ENCODE data around the gene CCNDBP1. TPM values are rescaled to one million over a fixed set of nuclear protein-coding genes. Genes with fewer than 3 reads are reported as not detected.

Gene CCNDBP1
- total RNA-seq, 1 donor from 2014 or later: 37.0 TPM

DNA sequence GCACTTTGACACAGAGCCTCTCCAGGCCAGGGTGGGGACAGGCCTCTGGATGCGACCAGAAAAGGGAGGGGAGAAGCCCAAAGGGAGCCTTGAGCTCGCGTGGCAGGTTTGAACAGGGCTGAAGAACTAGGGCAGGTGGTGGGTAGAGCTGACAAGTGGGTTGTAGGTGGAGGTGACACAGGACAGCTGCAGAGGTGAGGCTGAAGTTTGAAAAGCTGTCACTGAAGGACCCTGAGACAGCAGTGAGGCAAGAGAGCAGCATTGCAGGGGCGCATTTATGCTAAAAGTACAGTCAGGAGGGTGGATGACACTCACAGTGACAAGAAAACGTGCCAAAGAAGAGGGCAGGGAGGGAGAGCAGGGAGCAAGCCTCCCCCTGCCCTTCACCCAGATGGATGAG is 57.4 kb downstream of the CCNDBP1 start:
- H3K9me3 Mint-ChIP-seq (ENCODE audit: unreplicated experiment): peaks cover 3% of the 10 kb centered on the region
- Histone ChIP-seq H3K27me3 (ENCODE audit: insufficient read depth, low read length) (peaks cover 14% of the 10 kb centered on the region), H4K20me1 (ENCODE audit: insufficient read depth, low read length) (no peaks in the 10 kb centered on the region), H3K79me2 (ENCODE audit: insufficient read depth, low read length) (no peaks in the 10 kb centered on the region), H2AFZ (ENCODE audit: low read depth, low read length) (no peak overlapping the region), H3K4me3 (ENCODE audit: insufficient read depth, low read depth, low read length) (no peak overlapping the region), H3K9me3 (ENCODE audit: insufficient read depth, low read depth, low read length) (no peaks in the 10 kb centered on the region), H3K36me3 (ENCODE audit: insufficient read depth, low read length) (no peaks in the 10 kb centered on the region), H3K27ac (ENCODE audit: low read depth, low read length) (no peak overlapping the region), H3K4me2 (ENCODE audit: low read length) (no peak overlapping the region), H3K4me1 (ENCODE audit: insufficient read depth, low read length) (peaks cover 9% of the 10 kb centered on the region), H3K9ac (ENCODE audit: low read length) (no peak overlapping the region)
- DNase-seq (ENCODE audit: low read depth) (no peak), FAIRE-seq (no peak)
- H3K4me3 Mint-ChIP-seq (ENCODE audit: unreplicated experiment): no peak overlapping the region
- H3K4me1 Mint-ChIP-seq (ENCODE audit: low read depth, unreplicated experiment): peaks cover 13% of the 10 kb centered on the region
- H3K36me3 Mint-ChIP-seq (ENCODE audit: low read depth, unreplicated experiment): no peaks in the 10 kb centered on the region
- peaks cover 23% of the 10 kb centered on the region for H3K27me3 Mint-ChIP-seq (ENCODE audit: low read depth, unreplicated experiment)
- TF ChIP-seq, protein P1, sequence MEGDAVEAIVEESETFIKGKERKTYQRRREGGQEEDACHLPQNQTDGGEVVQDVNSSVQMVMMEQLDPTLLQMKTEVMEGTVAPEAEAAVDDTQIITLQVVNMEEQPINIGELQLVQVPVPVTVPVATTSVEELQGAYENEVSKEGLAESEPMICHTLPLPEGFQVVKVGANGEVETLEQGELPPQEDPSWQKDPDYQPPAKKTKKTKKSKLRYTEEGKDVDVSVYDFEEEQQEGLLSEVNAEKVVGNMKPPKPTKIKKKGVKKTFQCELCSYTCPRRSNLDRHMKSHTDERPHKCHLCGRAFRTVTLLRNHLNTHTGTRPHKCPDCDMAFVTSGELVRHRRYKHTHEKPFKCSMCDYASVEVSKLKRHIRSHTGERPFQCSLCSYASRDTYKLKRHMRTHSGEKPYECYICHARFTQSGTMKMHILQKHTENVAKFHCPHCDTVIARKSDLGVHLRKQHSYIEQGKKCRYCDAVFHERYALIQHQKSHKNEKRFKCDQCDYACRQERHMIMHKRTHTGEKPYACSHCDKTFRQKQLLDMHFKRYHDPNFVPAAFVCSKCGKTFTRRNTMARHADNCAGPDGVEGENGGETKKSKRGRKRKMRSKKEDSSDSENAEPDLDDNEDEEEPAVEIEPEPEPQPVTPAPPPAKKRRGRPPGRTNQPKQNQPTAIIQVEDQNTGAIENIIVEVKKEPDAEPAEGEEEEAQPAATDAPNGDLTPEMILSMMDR (IDR thresholded peaks at IDR 0.05; ENCODE audit: insufficient read depth, low read depth, low read length): no peak
- TF ChIP-seq EZH2 (IDR thresholded peaks at IDR 0.05; ENCODE audit: insufficient read depth, low read length): no peak
- no peak overlapping the region for H3K27ac Mint-ChIP-seq (ENCODE audit: unreplicated experiment)

DNA sequence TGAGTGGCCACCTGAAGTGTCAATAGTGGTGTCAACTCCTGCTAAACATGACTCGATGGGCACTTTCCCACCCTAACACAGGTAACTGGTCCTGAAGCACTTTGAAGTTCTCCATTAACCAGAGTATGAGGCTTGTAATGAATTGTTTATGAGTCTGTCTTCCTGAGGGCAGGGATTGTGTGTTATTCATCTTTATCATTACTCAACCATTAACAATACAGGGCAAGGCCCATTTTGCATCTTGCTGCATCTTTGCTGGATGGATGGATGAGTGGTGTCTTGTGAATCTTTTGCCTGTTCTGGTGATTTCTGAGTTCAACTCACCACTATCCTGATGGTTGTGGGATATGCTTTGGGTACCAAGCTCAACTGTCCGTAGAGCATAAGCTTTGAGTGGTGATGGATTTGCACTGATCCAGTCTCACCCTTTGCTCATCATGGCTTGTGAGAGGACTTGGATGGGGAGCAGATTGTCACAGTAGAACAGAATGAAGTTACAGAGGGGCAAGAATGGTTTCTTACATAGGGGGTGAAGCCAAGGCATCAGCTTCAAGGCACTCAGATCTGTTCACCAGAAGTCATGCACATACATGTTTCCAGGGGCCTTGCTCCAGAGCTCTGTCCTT is 57.9 kb downstream of the CCNDBP1 start:
- Histone ChIP-seq H3K4me3 (ENCODE audit: insufficient read depth, low read depth, low read length) (no peak overlapping the region), H3K27me3 (ENCODE audit: insufficient read depth, low read length) (peaks cover 14% of the 10 kb centered on the region), H4K20me1 (ENCODE audit: insufficient read depth, low read length) (no peaks in the 10 kb centered on the region), H3K4me2 (ENCODE audit: low read length) (no peak overlapping the region), H3K9ac (ENCODE audit: low read length) (no peak overlapping the region), H3K79me2 (ENCODE audit: insufficient read depth, low read length) (no peaks in the 10 kb centered on the region), H3K27ac (ENCODE audit: low read depth, low read length) (no peak overlapping the region), H2AFZ (ENCODE audit: low read depth, low read length) (no peak overlapping the region), H3K9me3 (ENCODE audit: insufficient read depth, low read depth, low read length) (no peaks in the 10 kb centered on the region), H3K4me1 (ENCODE audit: insufficient read depth, low read length) (peaks cover 9% of the 10 kb centered on the region), H3K36me3 (ENCODE audit: insufficient read depth, low read length) (no peaks in the 10 kb centered on the region)
- H3K27ac Mint-ChIP-seq (ENCODE audit: unreplicated experiment): no peak overlapping the region
- H3K4me3 Mint-ChIP-seq (ENCODE audit: unreplicated experiment): no peak overlapping the region
- peaks cover 3% of the 10 kb centered on the region for H3K9me3 Mint-ChIP-seq (ENCODE audit: unreplicated experiment)
- FAIRE-seq: no peak
- peaks cover 23% of the 10 kb centered on the region for H3K27me3 Mint-ChIP-seq (ENCODE audit: low read depth, unreplicated experiment)
- peaks cover 11% of the 10 kb centered on the region for H3K4me1 Mint-ChIP-seq (ENCODE audit: low read depth, unreplicated experiment)
- DNase-seq (ENCODE audit: low read depth): no peak
- no peaks in the 10 kb centered on the region for H3K36me3 Mint-ChIP-seq (ENCODE audit: low read depth, unreplicated experiment)
- TF ChIP-seq, protein P1 (IDR thresholded peaks at IDR 0.05; ENCODE audit: insufficient read depth, low read depth, low read length): no peak
- TF ChIP-seq EZH2 (IDR thresholded peaks at IDR 0.05; ENCODE audit: insufficient read depth, low read length): no peak

DNA sequence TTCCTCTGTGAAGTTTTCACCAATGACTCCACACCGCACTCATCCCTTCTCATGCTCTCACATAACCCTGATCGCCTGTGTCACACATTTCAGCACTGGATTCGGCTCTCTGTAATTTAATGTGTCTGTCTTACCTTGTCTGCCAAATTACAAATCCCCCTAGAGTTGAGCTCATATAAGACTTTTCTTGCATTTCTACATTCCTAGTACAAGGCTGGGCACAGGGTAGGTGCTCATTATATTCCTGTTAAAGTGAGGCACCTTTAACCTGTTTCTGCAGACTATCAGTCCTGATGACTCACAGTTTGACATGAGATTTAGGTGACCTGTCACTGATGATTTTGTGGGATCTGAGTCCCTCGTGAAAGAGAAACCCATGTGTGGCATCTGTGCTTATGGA is 58.9 kb downstream of the CCNDBP1 start:
- Mint-ChIP-seq H3K9me3 (ENCODE audit: unreplicated experiment) (peaks cover 3% of the 10 kb centered on the region), H3K27me3 (ENCODE audit: low read depth, unreplicated experiment) (peaks cover 23% of the 10 kb centered on the region), H3K36me3 (ENCODE audit: low read depth, unreplicated experiment) (no peaks in the 10 kb centered on the region), H3K27ac (ENCODE audit: unreplicated experiment) (no peak overlapping the region), H3K4me3 (ENCODE audit: unreplicated experiment) (no peak overlapping the region), H3K4me1 (ENCODE audit: low read depth, unreplicated experiment) (peaks cover 6% of the 10 kb centered on the region)
- Histone ChIP-seq H3K4me1 (ENCODE audit: insufficient read depth, low read length) (peaks cover 11% of the 10 kb centered on the region), H3K4me2 (ENCODE audit: low read length) (no peak overlapping the region), H3K36me3 (ENCODE audit: insufficient read depth, low read length) (no peaks in the 10 kb centered on the region), H3K79me2 (ENCODE audit: insufficient read depth, low read length) (no peaks in the 10 kb centered on the region), H3K27me3 (ENCODE audit: insufficient read depth, low read length) (peaks cover 14% of the 10 kb centered on the region), H3K4me3 (ENCODE audit: insufficient read depth, low read depth, low read length) (no peak overlapping the region), H2AFZ (ENCODE audit: low read depth, low read length) (no peak overlapping the region), H4K20me1 (ENCODE audit: insufficient read depth, low read length) (no peaks in the 10 kb centered on the region), H3K27ac (ENCODE audit: low read depth, low read length) (no peak overlapping the region), H3K9me3 (ENCODE audit: insufficient read depth, low read depth, low read length) (no peaks in the 10 kb centered on the region), H3K9ac (ENCODE audit: low read length) (no peak overlapping the region)
- no peak for DNase-seq (ENCODE audit: low read depth)
- FAIRE-seq: no peak
- TF ChIP-seq, protein P1 (IDR thresholded peaks at IDR 0.05; ENCODE audit: insufficient read depth, low read depth, low read length): no peak
- TF ChIP-seq EZH2 (IDR thresholded peaks at IDR 0.05; ENCODE audit: insufficient read depth, low read length): no peak
